H9 (cell line): ENCODE results near the gene GABPB2. TPM values are rescaled to one million over a fixed set of nuclear protein-coding genes. Genes with fewer than 3 reads are reported as not detected.
A peak's percentile ranks its signal among the peaks of the same experiment; 100 is the strongest.

ENCODE experiments used
- DNase-seq: peaks from one replicate; pipeline ENCODE4 v3.0.0-alpha.2; 2017
- H2AFZ ChIP-seq: one replicate; pipeline ENCODE4 v1.6.1; 2013; ENCODE audit warnings: mild to moderate bottlenecking, low read length, control low read depth, moderate library complexity
- H2AK5ac ChIP-seq: 2 replicates; pipeline ENCODE4 v1.6.1; 2013; ENCODE audit warnings: low read length, control low read depth, mixed read lengths; ENCODE audit not compliant: insufficient read length
- H2BK120ac ChIP-seq: one replicate; pipeline ENCODE4 v1.6.1; 2013; ENCODE audit warnings: low read depth, mild to moderate bottlenecking, low read length, control low read depth, inconsistent platforms; ENCODE audit not compliant: poor library complexity, severe bottlenecking
- H2BK12ac ChIP-seq: 2 replicates; pipeline ENCODE4 v1.6.1; 2013; ENCODE audit warnings: low read length, control low read depth, mixed read lengths, low read depth; ENCODE audit not compliant: insufficient read length
- H2BK15ac ChIP-seq: 2 replicates; pipeline ENCODE4 v1.6.1; 2013; ENCODE audit warnings: low read depth, low read length, control low read depth
- H2BK20ac ChIP-seq: one replicate; pipeline ENCODE4 v1.6.1; 2013; ENCODE audit warnings: low read depth, mild to moderate bottlenecking, low read length, control low read depth, inconsistent platforms; ENCODE audit not compliant: poor library complexity, severe bottlenecking
- H2BK5ac ChIP-seq: 2 replicates; pipeline ENCODE4 v1.6.1; 2013; ENCODE audit warnings: low read length, control low read depth, mixed read lengths; ENCODE audit not compliant: insufficient read length
- H3K14ac ChIP-seq: 2 replicates; pipeline ENCODE4 v1.6.1; 2013; ENCODE audit warnings: low read length, control low read depth; ENCODE audit not compliant: insufficient read depth
- H3K18ac ChIP-seq: 2 replicates; pipeline ENCODE4 v1.6.1; 2013; ENCODE audit warnings: low read depth, mild to moderate bottlenecking, mixed read lengths, low read length, control low read depth; ENCODE audit not compliant: insufficient read length
- H3K23ac ChIP-seq: 2 replicates; pipeline ENCODE4 v1.6.1; 2013; ENCODE audit warnings: low read length, control low read depth, mixed read lengths, low read depth; ENCODE audit not compliant: insufficient read length
- H3K23me2 ChIP-seq: 2 replicates; pipeline ENCODE4 v1.6.1; 2013; ENCODE audit warnings: low read depth, mild to moderate bottlenecking, mixed read lengths, low read length, control low read depth; ENCODE audit not compliant: insufficient read length, poor library complexity, severe bottlenecking
- H3K27ac ChIP-seq: 2 replicates; pipeline ENCODE4 v1.5.1; 2013; ENCODE audit warnings: low read length, control low read depth, mixed read lengths, low read depth; ENCODE audit not compliant: insufficient read length
- H3K27me3 ChIP-seq: 2 replicates; pipeline ENCODE4 v1.6.1; 2013; ENCODE audit warnings: low read length, control low read depth, inconsistent platforms; ENCODE audit not compliant: insufficient read depth
- H3K4ac ChIP-seq: 2 replicates; pipeline ENCODE4 v1.6.1; 2013; ENCODE audit warnings: low read depth, mild to moderate bottlenecking, control low read depth, inconsistent platforms, low read length, moderate library complexity
- H3K4me1 ChIP-seq: 2 replicates; pipeline ENCODE4 v1.6.1; 2013; ENCODE audit warnings: low read length, control low read depth, inconsistent platforms; ENCODE audit not compliant: insufficient read depth
- H3K4me2 ChIP-seq: 2 replicates; pipeline ENCODE4 v1.6.1; 2013; ENCODE audit warnings: low read length, control low read depth, mixed read lengths; ENCODE audit not compliant: insufficient read length, insufficient read depth
- H3K56ac ChIP-seq: 2 replicates; pipeline ENCODE4 v1.6.1; 2013; ENCODE audit warnings: low read depth, mild to moderate bottlenecking, mixed read lengths, low read length, control low read depth; ENCODE audit not compliant: insufficient read length
- H3K79me1 ChIP-seq: 2 replicates; pipeline ENCODE4 v1.6.1; 2013; ENCODE audit warnings: low read depth, mild to moderate bottlenecking, moderate library complexity, low read length, control low read depth, inconsistent platforms; ENCODE audit not compliant: insufficient read depth, poor library complexity, severe bottlenecking
- H3K79me2 ChIP-seq: 2 replicates; pipeline ENCODE4 v1.6.1; 2013; ENCODE audit warnings: low read length, control low read depth, inconsistent platforms; ENCODE audit not compliant: insufficient read depth
- H3K9ac ChIP-seq: 2 replicates; pipeline ENCODE4 v1.6.1; 2013; ENCODE audit warnings: low read length, control low read depth, mixed read lengths; ENCODE audit not compliant: insufficient read length; ENCODE audit errors: extremely low read depth
- H3K9me3 ChIP-seq: one replicate; pipeline ENCODE4 v1.6.1; 2013; ENCODE audit warnings: low read depth, low read length, inconsistent platforms; ENCODE audit not compliant: control insufficient read depth
- H3T11ph ChIP-seq: one replicate; pipeline ENCODE4 v1.6.1; 2013; ENCODE audit warnings: mild to moderate bottlenecking, low read length, control low read depth, inconsistent platforms
- H4K20me1 ChIP-seq: one replicate; pipeline ENCODE4 v1.6.1; 2013; ENCODE audit not compliant: control insufficient read depth, insufficient read length, insufficient read depth
- H4K5ac ChIP-seq: 2 replicates; pipeline ENCODE4 v1.6.1; 2013; ENCODE audit warnings: low read depth, mild to moderate bottlenecking, mixed read lengths, low read length, control low read depth; ENCODE audit not compliant: insufficient read length
- H4K8ac ChIP-seq: replicated peaks from 2 replicates; pipeline ENCODE4 v1.6.1; 2013; ENCODE audit warnings: low read length, control low read depth, mixed read lengths, low read depth; ENCODE audit not compliant: insufficient read length
- H4K91ac ChIP-seq: 2 replicates; pipeline ENCODE4 v1.6.1; 2013; ENCODE audit warnings: low read depth, mild to moderate bottlenecking, moderate library complexity, mixed read lengths, low read length, control low read depth; ENCODE audit not compliant: insufficient read length
- H3K27ac Mint-ChIP-seq, 3 experiments: 2 replicates in 2 of 3; 3 replicates in 1 of 3; pipeline ENCODE4 v1.8.0; 2020 to 2021; ENCODE audit warnings: mixed read lengths in 3 of 3, mild to moderate bottlenecking in 1 of 3, moderate library complexity in 1 of 3
- H3K27me3 Mint-ChIP-seq: 2 replicates; pipeline ENCODE4 v1.8.0; 2021; ENCODE audit warnings: low read depth, mild to moderate bottlenecking, moderate library complexity, mixed read lengths
- H3K36me3 Mint-ChIP-seq, 3 experiments: 2 replicates in 2 of 3; 3 replicates in 1 of 3; pipeline ENCODE4 v1.8.0; 2020 to 2021; ENCODE audit warnings: low read depth in 3 of 3, mixed read lengths in 3 of 3; ENCODE audit not compliant: insufficient read depth in 1 of 3
- H3K4me1 Mint-ChIP-seq, 2 experiments: 2 replicates each; pipeline ENCODE4 v1.8.0; 2020; ENCODE audit warnings: mixed read lengths in 2 of 2
- H3K4me3 Mint-ChIP-seq, 2 experiments: 2 replicates in 1 of 2; 3 replicates in 1 of 2; pipeline ENCODE4 v1.8.0; 2020 to 2021; ENCODE audit warnings: mild to moderate bottlenecking in 2 of 2, mixed read lengths in 2 of 2, moderate library complexity in 1 of 2
- H3K9me3 Mint-ChIP-seq, 2 experiments: 2 replicates in 1 of 2; 3 replicates in 1 of 2; pipeline ENCODE4 v1.8.0; 2020; ENCODE audit warnings: mild to moderate bottlenecking in 2 of 2, mixed read lengths in 2 of 2, moderate library complexity in 1 of 2
- CTCF ChIP-seq: fragments of 200-600 bp; sonication (generic); conservative IDR thresholded peaks from 3 replicates; pipeline ENCODE4 v1.8.0; 2021; ENCODE audit warnings: antibody characterized with exemption, mild to moderate bottlenecking
- WGBS: extraction: QIAGEN DNeasy Blood & Tissue Kit; methylation state at CpG from one replicate; pipeline ENCODE4 v1.1.7; 2013; ENCODE audit warnings: missing lambda C conversion rate, low lambda C conversion rate, mixed read lengths; ENCODE audit not compliant: insufficient read length; ENCODE audit errors: extremely low coverage; 5-methylcytosine and 5-hydroxymethylcytosine counted together
- total RNA-seq: library from RNA; stranded (reverse); gene quantifications from 2 replicates; pipeline ENCODE4 v1.2.1, GENCODE V29; 2021

The GABPB2 gene
- total RNA-seq, 1 experiment from 2014 or later, result 4.1 TPM

GRCh38 chr1:151069103-151069486 lies 1.5 kb upstream of the GABPB2 start:
- no peaks in the 10 kb centered on the region for H3K23me2 ChIP-seq
- no peak overlapping the region for H2BK15ac ChIP-seq
- H2BK20ac ChIP-seq, result no peak overlapping the region
- no peak for TF ChIP-seq CTCF
- no peak overlapping the region for H4K91ac ChIP-seq
- H3K27me3 ChIP-seq, result no peaks in the 10 kb centered on the region
- H4K5ac ChIP-seq, result no peak overlapping the region
- H3K79me2 ChIP-seq, result peaks cover 3% of the 10 kb centered on the region; the same call in 1 of the 2 replicates
- no peak overlapping the region for H3K4me2 ChIP-seq
- peak overlapping the region; percentile 97 to 98; a peak in 4 of 5 replicates for H3K4me3 Mint-ChIP-seq
- no peak overlapping the region for H3K9ac ChIP-seq
- no CpG with 5 or more reads among the region's 5 CpGs for WGBS
- no peaks in the 10 kb centered on the region for H3K9me3 ChIP-seq
- no peaks in the 10 kb centered on the region for H3K27me3 Mint-ChIP-seq
- no peaks in the 10 kb centered on the region for H3K9me3 Mint-ChIP-seq
- H4K8ac ChIP-seq, result no peak overlapping the region
- no peak overlapping the region for H3K27ac ChIP-seq
- no peak overlapping the region for H2BK120ac ChIP-seq
- peaks cover 16 to 18% of the 10 kb centered on the region in 2 experiments for H3K4me1 Mint-ChIP-seq
- H3K18ac ChIP-seq, result no peak overlapping the region
- peak overlapping the region in 2 of 3 experiments; percentile 34 to 82; a peak in 1 of 7 replicates for H3K27ac Mint-ChIP-seq
- no peak overlapping the region for H3T11ph ChIP-seq
- no peak overlapping the region for H3K4ac ChIP-seq
- no peak overlapping the region for H3K56ac ChIP-seq
- H2AK5ac ChIP-seq, result no peak overlapping the region
- no peak for DNase-seq
- no peak overlapping the region for H3K23ac ChIP-seq
- no peak overlapping the region for H2BK12ac ChIP-seq
- H2BK5ac ChIP-seq, result no peak overlapping the region
- no peak overlapping the region for H3K14ac ChIP-seq
- H3K36me3 Mint-ChIP-seq, result peaks cover 13 to 22% (median 20%) of the 10 kb centered on the region in 3 experiments; a peak in 5 of 7 replicates
- no peaks in the 10 kb centered on the region for H3K79me1 ChIP-seq
- no peaks in the 10 kb centered on the region for H4K20me1 ChIP-seq
- no peak overlapping the region for H2AFZ ChIP-seq
- H3K4me1 ChIP-seq, result no peaks in the 10 kb centered on the region
